ENCODE measurements around the gene PRUNE2. TPM values are rescaled to one million over a fixed set of nuclear protein-coding genes. Genes with fewer than 3 reads are reported as not detected.

The PRUNE2 gene
- polyA plus RNA-seq, 1 of the 3 experiments (the other 2 are of a cell fraction) = 13.0 TPM

GRCh38 chr9:76580188-76580587 lies 325.7 kb downstream of the PRUNE2 start:
- H3K36me3 ChIP-seq (replicated peaks in 1 of 2; ENCODE audit: control insufficient read depth in 1 of 2, insufficient read depth in 2 of 2, low read length in 1 of 2) = no peaks in the 10 kb centered on the region
- H3K4me1 ChIP-seq (ENCODE audit: control insufficient read depth in 1 of 2, insufficient read depth in 2 of 2, low read depth in 1 of 2, low read length in 1 of 2) = no peaks in the 10 kb centered on the region
- H4K20me1 ChIP-seq (ENCODE audit: insufficient read depth) = no peaks in the 10 kb centered on the region
- no peaks in the 10 kb centered on the region for H3K9me3 ChIP-seq
- no peaks in the 10 kb centered on the region for H3K9me2 ChIP-seq
- H3K27me3 ChIP-seq (ENCODE audit: insufficient read depth) = peaks cover 58% of the 10 kb centered on the region; the same call in 1 of the 2 replicates
- H3K27ac ChIP-seq (ENCODE audit: low read depth in 2 of 2, low read length in 1 of 2) = no peak overlapping the region; a peak in 1 of 4 replicates
- no peak for TF ChIP-seq RCOR1 (IDR thresholded peaks at IDR 0.05; ENCODE audit: low read length)
- TF ChIP-seq MEF2A (IDR thresholded peaks at IDR 0.05; ENCODE audit: borderline replicate concordance, low read depth) = no peak
- TF ChIP-seq NRF1 (IDR thresholded peaks at IDR 0.05; ENCODE audit: low read depth, low read length) = no peak
- TF ChIP-seq YY1 (IDR thresholded peaks at IDR 0.05; ENCODE audit: low read depth) = no peak
- no peak for TF ChIP-seq SIN3A (IDR thresholded peaks at IDR 0.05; ENCODE audit: borderline replicate concordance, low read depth, low read length)
- no peak for TF ChIP-seq TAF1 (IDR thresholded peaks at IDR 0.05; ENCODE audit: borderline replicate concordance, low read depth, low read length)
- TF ChIP-seq RFX5 (IDR thresholded peaks at IDR 0.05; ENCODE audit: low read length) = no peak
- no peak for TF ChIP-seq CTCF (IDR thresholded peaks at IDR 0.05)
- no peak for TF ChIP-seq USF1 (IDR thresholded peaks at IDR 0.05; ENCODE audit: borderline replicate concordance, low read depth)
- no peak for TF ChIP-seq MXI1 (IDR thresholded peaks at IDR 0.05; ENCODE audit: low read depth, low read length)
- TF ChIP-seq IRF3 (IDR thresholded peaks at IDR 0.05; ENCODE audit: low read depth, low read length) = no peak
- no peak for TF ChIP-seq EZH2phosphoT487 (IDR thresholded peaks at IDR 0.05; ENCODE audit: borderline replicate concordance, low read depth)
- no peak for TF ChIP-seq JUND (IDR thresholded peaks at IDR 0.05)
- ChIA-PET POLR2A (no interaction called here), CTCF (no interaction called here)
- no peak overlapping the region for H3K9ac ChIP-seq
- 18% methylated on average over 8 of the region's 8 CpGs for WGBS (ENCODE audit: low lambda C conversion rate)
- no peaks in the 10 kb centered on the region for H3K79me2 ChIP-seq (ENCODE audit: insufficient read depth)
- H3K4me2 ChIP-seq = no peak overlapping the region
- H3F3A ChIP-seq (replicated peaks; ENCODE audit: insufficient read depth) = no peaks in the 10 kb centered on the region
- H2AFZ ChIP-seq (ENCODE audit: low read depth) = no peak overlapping the region
- no peak for DNase-seq
- H3K4me3 ChIP-seq (ENCODE audit: low read depth in 2 of 2, low read length in 1 of 2) = no peak overlapping the region

GRCh38 chr9:76576344-76576743 lies 329.6 kb downstream of the PRUNE2 start:
- Histone ChIP-seq H3K27ac (ENCODE audit: low read depth in 2 of 2, low read length in 1 of 2) (no peak overlapping the region), H4K20me1 (ENCODE audit: insufficient read depth) (no peaks in the 10 kb centered on the region)

More at GRCh38 chr9:76576344-76576743, 329.6 kb downstream of the PRUNE2 start:
- Histone ChIP-seq H3K4me2 (no peak overlapping the region), H3F3A (replicated peaks; ENCODE audit: insufficient read depth) (no peaks in the 10 kb centered on the region), H3K4me3 (ENCODE audit: low read depth in 2 of 2, low read length in 1 of 2) (no peak overlapping the region), H3K9me3 (no peaks in the 10 kb centered on the region), H3K9me2 (no peaks in the 10 kb centered on the region), H3K36me3 (replicated peaks in 1 of 2; ENCODE audit: control insufficient read depth in 1 of 2, insufficient read depth in 2 of 2, low read length in 1 of 2) (no peaks in the 10 kb centered on the region), H2AFZ (ENCODE audit: low read depth) (no peak overlapping the region), H3K4me1 (ENCODE audit: control insufficient read depth in 1 of 2, insufficient read depth in 2 of 2, low read depth in 1 of 2, low read length in 1 of 2) (no peaks in the 10 kb centered on the region), H3K79me2 (ENCODE audit: insufficient read depth) (no peaks in the 10 kb centered on the region), H3K9ac (no peak overlapping the region), H3K27me3 (ENCODE audit: insufficient read depth) (peaks cover 50% of the 10 kb centered on the region; the same call in 1 of the 2 replicates)
- 14% methylated on average over 5 of the region's 5 CpGs for WGBS (ENCODE audit: low lambda C conversion rate)
- TF ChIP-seq PBX3 (IDR thresholded peaks at IDR 0.05) (no peak), MXI1 (IDR thresholded peaks at IDR 0.05; ENCODE audit: low read depth, low read length) (no peak), SMC3 (IDR thresholded peaks at IDR 0.05; ENCODE audit: low read depth, low read length) (no peak), IRF3 (IDR thresholded peaks at IDR 0.05; ENCODE audit: low read depth, low read length) (no peak), SIN3A (IDR thresholded peaks at IDR 0.05; ENCODE audit: borderline replicate concordance, low read depth, low read length) (no peak), POLR2AphosphoS5 (IDR thresholded peaks at IDR 0.05; ENCODE audit: low read depth, low read length) (no peak)
- DNase-seq = no peak
- ChIA-PET CTCF (no interaction called here), POLR2A (no interaction called here)
